ENCODE measurements around the gene DFFA.
"Not testable (repeated sequence)": the region's sequence is repeated elsewhere in the genome, so short reads cannot be mapped to it uniquely, and the experiment has no call there.

The DFFA gene, protein sequence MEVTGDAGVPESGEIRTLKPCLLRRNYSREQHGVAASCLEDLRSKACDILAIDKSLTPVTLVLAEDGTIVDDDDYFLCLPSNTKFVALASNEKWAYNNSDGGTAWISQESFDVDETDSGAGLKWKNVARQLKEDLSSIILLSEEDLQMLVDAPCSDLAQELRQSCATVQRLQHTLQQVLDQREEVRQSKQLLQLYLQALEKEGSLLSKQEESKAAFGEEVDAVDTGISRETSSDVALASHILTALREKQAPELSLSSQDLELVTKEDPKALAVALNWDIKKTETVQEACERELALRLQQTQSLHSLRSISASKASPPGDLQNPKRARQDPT

GRCh38 chr1:10472220-10473144 is at the start of gene DFFA:
TSS of gene DFFA (minus strand) at chr1:10472529. CDS start at chr1:10472458, 71 bp downstream.
- peak; percentile 96 for DNase-seq

DNA sequence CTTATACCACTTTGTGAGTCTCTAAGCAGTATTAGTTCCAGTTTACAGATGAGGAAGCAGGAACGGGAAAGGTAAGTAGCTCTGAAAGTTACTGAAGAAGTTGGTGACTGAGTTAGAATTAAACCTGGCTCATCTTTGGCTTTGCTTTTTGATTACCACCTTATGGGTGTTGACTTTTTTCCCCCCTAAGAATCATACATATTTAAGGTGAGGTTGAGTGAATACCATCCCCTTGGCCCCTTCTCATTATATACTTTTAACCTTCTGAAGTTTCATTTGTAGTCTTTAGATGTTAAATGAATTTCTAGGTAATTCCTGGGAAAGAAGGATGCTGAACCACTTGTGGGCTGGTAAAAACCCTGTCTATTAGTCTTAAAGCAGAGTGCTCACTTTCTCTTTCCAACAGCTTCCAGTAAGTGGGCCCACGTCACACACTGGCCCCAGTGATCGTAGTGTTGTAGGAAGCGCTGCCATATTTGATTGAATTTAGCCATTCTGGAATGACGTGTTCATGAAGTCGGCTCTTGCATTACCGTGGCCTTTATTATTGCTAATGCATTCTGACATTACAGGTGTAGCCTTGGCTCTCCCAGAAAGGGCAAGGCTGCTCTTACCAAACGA is 49.3 kb upstream of the DFFA start:
- no peak for DNase-seq

DNA sequence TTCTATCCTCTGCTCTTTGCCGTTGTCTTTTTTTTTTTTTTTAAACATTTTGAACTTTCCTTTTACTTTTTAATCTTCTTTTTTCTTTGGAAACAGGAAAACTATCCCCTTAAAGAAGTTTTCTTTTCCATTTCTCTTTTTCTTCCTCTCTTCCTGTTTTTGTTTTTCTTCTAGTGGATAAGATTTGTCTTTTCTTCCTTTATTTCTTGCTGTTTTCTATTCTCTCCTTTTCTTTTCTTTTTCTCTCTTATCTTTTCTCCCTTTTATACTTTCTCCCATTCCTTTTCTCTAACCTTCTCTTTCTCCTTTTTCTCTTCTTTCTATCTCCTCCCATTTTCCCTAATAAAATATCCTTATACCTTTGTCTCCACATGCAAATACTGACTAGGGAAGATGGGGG is 48.6 kb upstream of the DFFA start:
- DNase-seq = no peak

GRCh38 chr1:10520497-10520896 is 48.2 kb upstream of the DFFA start:
- no peak for DNase-seq

- no peak for DNase-seq
Observed at GRCh38 chr1:10519016-10519417, 46.7 kb upstream of the DFFA start.

GRCh38 chr1:10517677-10517982 is 45.3 kb upstream of the DFFA start:
- DNase-seq = no peak

- DNase-seq = no peak
Observed at GRCh38 chr1:10516925-10517676, 44.8 kb upstream of the DFFA start.

GRCh38 chr1:10515976-10516750 is 43.8 kb upstream of the DFFA start:
- no peak for DNase-seq

GRCh38 chr1:10515301-10515975 is 43.1 kb upstream of the DFFA start:
- DNase-seq = no peak

DNA sequence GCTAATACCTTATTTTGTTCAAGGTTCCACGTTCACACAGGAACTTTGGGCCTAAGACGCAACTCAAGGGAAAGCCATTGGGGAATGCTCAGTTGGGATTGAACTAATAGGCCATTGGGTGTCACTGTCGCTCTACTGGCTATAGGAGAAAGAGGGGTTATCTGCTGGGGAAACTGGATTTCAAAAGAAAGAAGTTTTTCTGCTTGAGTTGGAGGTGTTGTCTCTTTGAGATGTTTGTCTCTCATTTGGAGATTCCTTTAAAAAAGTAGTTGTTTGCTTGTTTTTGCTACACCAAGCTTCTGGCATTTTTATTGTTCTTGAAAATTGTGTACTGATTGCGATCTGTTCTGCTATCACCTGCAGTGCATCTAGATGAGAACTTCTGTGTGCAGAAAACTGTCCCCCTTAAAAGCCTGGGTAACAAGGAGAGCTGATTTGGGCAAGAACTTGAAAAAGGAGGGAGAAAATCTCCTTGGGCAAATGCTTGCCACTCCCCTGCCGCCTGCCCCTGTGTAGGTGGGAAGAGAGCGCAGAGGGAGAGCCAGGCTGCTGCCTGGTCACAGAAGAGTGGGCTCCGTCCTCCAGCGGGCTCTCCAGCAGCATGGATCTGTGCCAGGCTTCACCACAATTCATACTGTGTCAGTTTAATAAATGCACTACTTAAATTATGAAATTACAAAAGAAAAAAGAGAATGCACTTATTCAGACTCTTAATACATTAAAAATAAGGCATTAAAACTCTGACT is 42.3 kb upstream of the DFFA start:
- no peak for DNase-seq

DNA sequence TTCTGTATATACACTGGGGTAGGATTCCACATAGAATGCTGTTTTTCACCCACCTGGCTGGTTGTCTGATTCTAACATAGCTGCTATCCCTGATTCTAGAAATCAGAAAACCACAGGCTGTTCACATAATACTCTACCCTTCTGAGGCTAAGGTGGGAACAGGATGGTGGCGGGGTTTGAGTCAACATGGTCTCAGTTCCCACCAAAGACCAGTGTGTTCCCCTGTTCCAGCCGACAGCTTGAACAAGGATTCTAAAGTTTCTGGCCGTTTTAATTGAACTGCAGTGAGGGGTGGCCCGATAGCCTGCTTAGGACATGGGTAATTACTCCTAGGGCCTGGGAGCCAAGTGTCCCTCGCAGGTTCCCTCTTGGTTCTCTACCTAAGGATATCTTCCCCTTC is 40.9 kb upstream of the DFFA start:
- DNase-seq = peak; percentile 67

- no peak for DNase-seq
Observed at GRCh38 chr1:10511494-10511885, 39.2 kb upstream of the DFFA start.

DNA sequence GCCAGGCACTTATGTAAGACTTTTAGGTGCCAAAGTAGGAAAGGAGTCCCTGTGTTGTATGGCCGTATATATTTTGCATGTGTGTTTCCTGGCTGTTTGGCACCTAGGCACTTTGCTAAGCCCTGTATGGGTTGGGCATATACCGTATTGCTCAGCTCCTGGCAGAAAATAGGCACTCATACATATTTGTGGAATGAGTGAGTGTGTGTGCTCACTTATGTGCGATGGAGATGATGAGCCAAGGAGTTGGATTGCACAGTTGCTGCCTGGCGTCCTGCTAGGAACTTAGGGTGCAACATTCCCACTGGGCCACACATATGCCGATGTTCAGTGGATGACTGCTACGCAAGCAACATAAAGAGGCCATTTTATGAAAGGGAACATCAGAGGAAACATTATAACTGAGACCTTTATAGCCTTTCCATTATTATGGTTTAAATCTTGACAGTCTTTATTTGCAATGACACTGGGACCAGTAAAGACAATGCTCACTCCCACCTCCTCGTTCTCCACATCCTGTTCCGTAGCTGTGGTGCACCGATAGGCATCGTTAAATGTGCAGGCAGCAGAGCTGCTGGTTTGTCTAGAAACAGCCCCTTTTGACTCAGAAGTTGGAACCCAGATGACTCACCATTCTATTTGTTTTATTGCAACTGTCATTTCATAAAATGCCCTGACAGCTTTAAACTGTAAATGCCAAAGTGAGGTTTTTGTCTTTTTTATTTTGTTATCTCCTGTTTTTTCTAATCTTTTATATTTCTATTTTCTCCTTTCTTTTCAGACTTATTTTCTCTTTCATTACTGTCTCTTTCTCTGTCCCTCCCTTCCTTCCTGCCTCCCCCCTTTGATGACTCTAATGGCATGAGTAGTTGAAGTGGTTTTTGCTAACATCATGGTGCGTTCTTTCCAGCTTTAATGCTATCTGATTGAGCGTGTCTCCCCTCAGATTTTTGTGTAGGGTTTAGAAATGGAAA is 38.5 kb upstream of the DFFA start:
- DNase-seq = peak; percentile 97

GRCh38 chr1:10509809-10510509 is 37.6 kb upstream of the DFFA start:
- peak; percentile 26 for DNase-seq

GRCh38 chr1:10508511-10508951 is 36.2 kb upstream of the DFFA start:
- no peak for DNase-seq

- DNase-seq = peak; percentile 76
Observed at GRCh38 chr1:10507111-10507879, 35.0 kb upstream of the DFFA start.

GRCh38 chr1:10506677-10507047 is 34.3 kb upstream of the DFFA start:
- DNase-seq = no peak

DNA sequence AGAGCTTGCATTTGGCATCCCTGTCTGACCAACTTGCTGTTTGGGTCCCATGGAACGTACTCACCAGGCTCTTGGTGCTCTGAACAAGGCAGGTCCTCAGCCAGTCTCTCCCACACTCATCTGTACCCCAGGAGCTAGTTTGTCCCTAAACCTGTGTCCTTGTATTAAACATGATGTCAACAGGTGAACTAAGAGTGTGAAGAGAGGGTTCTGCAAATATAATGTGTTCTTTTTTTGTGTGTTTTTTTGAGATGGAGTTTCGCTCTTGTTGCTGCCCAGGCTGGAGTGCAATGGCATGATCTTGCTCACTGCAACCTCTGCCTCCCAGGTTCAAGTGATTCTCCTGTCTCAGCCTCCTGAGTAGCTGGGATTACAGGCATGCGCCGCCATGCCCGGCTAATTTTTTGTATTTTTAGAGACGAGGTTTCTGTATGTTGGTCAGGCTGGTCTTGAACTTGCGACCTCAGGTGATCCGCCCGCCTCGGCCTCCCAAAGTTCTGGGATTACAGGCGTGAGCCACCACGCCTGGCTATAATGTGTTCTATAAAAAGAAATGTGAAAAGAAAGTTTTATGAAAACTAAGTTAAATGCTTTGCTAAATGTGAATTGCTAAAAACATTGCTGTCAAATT is 33.8 kb upstream of the DFFA start:
- DNase-seq = not testable (repeated sequence)

All from activated CD4-positive, alpha-beta T cell treated with anti-CD3 and anti-CD28 coated beads, Interleukin-10, Interleukin-2, amounts not matched to agents 100 ng/mL and 50 ng/mL, durations not matched to agents 16 hours and 8 hours (primary cell).